Epidermal melanocyte (primary cell): ENCODE results near the gene PBX1.

ENCODE experiments used
- DNase-seq: peaks from one replicate; pipeline ENCODE4 v3.0.0; 2011; ENCODE audit warnings: low spot score; ENCODE audit not compliant: insufficient read length

Gene PBX1

DNA sequence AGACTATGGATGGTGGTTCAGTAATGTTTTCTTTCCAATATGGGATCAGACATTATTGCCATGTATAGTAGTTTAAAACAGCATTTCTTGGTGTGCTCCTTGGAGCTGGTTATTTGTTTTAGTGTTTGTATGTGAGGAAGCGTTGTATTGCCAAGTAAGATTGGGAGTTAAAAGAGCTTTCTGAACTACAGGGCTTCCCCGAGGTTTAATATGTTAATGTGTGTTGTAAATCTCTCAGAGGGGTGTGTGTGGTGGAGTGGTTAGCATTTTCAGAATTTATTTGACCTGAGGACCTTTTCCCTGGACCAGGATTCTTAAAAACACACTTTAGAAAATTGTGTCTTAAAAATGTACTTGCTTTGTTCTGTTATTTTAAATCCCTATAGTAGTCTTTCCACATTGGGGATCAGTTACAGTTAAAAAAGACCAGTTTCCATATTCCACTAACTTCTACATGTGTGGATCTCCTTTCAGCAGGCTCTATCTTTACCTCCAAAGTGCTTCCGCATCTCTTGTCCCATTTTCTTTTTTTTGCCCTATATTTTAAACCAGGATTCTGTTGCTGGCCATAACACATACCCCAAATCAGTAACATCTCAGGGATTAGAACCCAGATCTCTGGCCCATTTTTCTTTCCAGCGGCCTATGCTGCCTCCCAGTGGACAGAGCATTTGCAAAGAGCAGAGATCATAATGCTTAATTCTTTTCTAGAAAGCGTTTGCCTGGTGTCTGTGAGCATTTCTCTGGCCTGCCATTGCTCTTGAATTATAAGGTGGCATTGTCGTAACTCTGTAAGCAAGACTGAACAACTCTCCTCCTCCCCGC, 58.6 kb downstream of the PBX1 start:
- DNase-seq = no peak

DNA sequence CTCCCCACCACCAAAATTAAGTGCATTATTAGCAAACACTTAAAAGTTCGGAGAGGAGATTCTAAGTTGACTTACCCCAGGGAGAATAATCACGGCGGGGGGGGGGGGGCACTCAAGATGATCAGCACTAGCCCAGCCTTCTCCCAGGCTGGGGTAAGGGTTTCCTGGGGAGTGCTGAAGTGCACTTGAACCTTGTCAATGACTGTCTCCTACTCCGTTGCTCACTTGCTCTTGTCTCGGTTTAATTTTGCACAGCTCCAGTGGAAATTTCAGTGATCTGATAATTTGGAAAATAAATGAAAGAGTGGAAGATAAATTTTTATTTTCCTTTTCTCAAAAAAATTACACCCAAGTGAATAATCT, 59.2 kb downstream of the PBX1 start:
- no peak for DNase-seq

DNA sequence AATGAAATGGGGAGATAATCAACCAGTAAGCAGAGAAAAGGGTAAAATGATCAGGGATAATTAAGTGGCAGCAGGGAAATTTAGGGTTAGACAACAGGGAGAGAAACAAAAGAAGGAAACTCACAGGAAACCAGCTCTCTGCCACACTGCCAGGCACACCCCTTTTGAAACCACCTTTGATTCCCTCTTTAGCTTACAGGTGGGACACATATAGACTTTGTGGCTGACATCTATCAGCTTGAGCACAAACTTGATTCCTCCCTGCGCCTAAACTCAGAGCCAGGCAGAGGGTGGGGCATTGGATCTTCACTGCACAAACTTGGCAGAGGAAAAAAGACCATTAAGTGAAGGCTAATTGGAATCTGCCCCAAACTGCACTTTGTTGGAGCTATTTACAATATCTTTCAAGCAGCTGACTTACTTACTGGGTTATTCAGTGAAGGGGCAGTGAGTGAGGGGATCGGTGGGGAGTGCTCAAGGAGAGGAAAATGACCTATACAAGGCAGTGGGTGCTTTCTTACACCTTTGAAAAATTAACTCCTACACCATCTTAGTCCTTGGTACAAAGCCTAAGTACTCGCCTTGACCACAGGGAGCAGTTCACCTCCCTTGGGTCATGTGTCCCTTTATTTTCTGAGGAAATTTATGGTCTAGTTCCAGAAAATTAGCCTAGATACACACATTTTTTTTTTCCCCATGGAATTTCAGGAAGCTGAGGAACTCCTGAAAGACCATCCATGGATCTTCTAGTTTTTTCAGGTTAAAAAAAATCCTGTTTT, 60.2 kb downstream of the PBX1 start:
- DNase-seq = no peak

DNA sequence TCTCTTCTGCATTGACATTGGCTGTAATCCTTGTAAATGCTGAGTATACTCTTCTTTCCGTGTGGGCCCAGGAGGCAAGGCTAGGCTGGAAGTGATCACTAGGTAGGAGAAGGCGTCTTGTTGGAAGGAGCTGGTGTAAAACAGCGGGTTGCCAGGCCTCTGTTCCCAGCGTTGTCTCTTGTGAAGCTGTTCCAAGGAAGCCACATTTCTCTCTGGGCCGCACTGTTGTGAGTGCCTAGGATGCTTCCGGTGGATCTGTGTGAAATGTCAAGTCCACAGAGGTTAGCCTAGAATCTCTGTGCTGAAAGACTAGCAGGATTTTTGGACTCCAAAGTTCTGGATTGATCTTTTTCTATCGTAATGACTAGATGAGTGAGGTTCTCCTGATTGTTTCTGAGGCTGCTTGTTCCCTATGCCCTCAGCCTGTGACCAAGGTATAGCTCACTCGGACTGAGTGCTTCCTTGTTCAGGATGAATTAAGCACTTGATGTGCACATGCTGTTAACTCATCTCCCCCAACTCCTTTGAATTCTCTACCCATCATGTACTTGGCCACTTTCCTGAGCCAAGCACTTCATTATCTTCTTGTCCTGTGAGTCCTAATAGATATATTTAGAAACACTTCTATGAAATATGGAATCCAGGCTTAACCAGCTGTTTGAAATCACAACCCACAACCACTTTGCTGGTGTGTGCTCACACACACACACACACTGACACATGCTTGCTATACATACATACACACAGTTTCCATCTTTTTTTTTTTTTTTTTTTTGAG, 63.3 kb downstream of the PBX1 start:
- DNase-seq = no peak

DNA sequence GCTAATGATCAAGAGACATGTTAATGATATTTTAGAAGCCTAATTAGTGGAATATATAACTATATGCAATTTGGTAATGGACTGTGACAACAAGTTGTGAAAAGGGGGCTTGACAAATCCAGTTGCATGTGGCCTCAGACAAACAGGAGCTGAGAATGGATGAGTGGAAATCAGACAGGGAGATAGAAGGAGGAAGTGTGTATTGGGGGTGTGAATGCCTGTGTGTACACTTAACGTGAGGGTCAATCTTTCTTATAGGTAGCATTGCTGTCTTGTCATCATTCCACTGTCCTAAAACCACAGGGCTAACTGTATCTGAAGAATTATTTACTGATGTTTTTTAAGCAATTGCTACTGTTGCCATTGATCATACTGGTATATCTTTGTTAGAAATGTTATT, 64.8 kb downstream of the PBX1 start:
- DNase-seq = no peak

DNA sequence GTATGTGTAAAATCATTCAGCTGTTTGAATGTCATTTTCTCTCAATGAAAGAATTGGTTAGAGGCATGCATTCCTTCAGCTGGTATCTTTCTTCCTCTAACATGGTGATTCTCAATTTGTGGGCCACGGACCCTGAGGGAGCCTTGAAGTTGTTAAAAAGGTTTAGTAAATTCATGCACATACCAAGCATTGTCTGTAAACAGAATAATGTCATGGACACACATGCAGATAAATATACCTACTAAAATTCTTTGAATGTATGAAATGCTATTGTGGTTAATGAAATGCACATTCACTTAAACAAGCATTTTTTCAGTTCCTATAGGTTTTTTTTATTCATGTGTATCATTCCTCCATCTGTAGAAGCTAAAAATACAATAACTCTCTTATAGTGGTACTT, 65.4 kb downstream of the PBX1 start:
- DNase-seq = no peak

DNA sequence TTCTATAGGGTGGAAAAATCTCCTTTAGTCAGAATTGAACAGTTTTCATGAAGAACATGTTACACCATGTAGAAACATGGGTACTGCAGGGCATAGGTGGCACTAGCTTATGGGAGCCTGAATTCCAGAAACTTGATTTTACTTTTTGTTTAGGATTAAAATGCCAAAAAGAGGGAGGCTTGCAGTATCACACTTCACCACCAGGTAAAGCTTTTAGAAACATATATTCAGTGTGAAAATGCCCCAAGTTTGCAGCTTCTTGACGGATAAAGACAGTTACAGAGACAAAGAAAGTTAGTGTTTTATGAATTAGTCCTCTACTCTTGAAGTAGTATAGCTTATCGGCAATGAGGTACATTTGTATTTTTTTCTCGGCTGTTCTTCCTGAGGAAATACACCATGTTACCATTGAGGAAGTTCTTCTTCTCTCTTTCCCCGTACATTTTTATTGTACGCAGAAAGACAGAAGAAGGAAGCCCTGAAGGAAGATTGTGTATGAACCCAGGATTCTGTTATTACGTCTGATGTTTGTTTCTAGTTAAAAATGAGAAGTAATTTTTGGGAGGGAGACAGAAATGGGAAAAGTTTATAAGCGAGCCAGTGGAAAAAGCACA, 66.1 kb downstream of the PBX1 start:
- no peak for DNase-seq

DNA sequence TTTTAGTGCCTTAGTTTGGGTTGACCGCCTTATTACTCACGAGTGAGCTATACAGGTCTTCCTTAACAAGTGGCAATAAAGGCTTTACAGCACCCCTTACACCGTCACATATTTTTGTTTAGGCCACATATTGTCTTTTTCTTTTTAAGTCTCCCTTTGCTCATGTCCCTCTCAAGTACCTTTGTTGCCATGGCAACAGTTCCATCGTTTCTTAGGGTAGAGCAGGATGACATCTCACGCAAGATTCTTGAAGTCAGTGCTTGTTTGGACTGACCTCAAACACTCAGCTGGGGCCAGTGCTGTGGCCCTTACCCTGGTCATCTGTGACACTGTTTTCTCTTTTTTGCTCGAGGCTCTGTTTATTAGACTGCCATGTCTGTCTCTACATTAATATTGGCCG, 69.8 kb downstream of the PBX1 start:
- no peak for DNase-seq

DNA sequence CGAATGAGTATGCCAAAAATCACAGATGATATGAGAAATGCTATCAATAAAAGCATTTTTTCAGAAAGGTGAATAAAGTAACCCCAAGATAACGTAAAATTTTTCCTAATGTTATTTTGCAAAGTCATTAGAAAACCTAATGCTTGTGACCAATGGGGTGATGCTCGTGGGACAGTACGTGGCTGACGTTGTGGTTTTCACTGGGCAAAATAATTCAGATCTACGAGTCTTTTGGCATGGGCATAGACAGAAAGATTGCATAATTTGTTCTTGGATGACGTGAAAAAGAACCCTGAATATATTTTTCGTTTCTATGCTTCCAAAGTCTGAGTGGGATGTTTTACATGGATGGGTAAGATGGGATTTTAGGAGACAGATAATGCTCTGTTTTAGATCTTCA, 71.0 kb downstream of the PBX1 start:
- DNase-seq = no peak

DNA sequence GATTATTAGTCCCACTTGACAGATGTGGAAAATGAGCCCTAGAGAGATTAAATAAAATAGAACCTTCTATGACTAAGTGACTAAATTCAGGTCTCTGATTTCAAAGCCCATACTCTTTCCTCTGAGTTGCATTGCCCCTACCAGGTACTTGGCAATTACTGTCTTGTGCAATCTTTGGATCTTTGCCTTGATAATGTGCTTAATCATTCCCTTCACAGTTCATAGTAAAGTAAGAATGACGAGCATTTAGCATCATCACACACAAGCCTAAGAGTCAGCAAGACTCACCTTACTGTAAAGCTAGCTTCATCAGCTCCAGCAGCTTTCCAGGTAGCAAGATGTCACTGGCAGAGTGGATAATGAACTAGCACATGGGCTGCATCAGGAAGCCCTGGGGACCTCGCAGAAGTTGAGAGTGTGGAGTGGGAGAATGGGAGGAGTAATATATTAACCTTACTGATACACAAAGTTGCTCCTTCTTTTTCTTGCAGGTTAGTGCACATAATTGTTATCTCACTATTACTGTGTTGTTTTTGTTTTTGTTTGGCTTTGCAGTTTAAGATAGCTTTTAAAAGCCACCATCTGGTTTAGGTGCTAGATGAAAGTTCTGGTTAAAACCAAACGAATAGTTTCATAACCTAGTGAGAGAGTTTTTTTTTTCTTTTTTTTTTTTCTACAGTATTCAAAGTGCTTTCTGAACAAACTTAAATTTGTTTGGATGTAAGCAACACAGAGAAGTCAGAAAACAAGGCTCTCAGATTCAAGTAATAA, 71.8 kb downstream of the PBX1 start:
- no peak for DNase-seq

DNA sequence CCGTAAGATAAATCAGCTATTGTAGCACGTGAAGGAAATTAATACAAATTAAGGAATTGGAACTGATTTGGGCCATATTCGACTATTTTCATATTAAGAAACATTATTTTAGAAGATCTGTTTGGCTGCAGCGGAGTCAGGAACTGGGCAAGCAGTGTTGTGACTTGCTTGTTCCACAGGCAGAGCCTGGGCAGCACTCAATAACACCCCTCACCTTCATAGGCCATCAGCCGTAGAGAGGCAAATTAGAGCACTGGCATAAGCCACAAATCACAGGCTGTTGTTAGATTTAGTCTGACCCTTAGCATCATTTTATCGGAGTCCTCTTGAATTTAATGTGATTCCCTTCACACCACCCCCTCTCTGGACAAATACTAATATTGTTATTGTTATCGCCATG, 72.8 kb downstream of the PBX1 start:
- DNase-seq = no peak

DNA sequence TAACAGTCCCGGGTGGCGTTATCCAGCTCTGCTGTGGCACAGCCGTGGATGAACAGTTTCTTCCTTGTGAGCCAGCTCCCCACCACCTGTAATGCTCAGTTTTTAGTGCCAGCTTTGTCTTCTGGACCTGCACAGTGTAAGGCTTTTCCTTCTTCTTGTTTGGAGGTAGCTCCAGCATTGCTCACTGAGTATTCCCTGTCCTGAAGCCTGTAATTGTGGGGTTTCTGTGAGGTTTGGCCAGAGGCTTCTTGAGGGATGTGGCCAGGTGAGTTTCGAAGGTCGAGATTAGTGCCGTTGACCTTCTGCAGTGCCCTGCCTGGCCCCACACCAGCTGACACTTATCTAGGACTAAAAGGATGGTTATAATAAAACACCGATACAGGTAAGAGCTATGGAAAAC, 75.0 kb downstream of the PBX1 start:
- DNase-seq = no peak

DNA sequence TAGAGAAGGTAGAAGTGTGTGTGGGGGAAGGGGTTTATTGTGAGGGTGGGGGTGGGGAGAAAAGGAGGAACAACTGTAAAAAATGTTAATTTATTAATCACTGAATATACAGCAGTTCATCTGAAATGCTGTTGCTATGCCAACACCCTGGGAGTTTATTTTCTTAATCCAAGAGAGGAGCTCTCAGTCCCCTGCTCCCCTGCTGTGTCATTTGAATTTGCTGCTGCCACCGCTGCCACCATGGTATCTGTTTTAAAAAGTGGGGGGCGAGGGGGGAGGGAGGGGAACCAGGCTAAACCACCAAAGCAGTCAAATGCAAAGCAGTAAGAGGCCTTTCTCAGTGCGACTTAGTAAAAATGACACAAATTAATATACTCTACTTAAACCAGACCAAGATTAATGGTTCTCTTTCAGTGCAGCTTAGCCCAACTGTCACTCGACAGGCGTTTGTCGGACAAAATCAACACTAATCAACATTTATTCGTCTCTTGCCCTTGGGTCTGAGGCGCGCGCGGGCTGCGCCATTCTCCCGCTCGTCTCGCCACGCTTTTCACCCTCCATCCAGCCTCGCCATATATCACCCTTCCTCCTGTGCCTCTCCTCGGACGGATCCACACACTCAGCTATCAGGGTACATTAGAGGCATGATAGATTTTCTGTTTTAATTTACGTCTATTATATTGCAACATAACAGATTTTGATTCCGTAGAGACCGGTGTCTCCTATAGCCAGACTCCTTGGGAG, 76.2 kb downstream of the PBX1 start:
- no peak for DNase-seq

DNA sequence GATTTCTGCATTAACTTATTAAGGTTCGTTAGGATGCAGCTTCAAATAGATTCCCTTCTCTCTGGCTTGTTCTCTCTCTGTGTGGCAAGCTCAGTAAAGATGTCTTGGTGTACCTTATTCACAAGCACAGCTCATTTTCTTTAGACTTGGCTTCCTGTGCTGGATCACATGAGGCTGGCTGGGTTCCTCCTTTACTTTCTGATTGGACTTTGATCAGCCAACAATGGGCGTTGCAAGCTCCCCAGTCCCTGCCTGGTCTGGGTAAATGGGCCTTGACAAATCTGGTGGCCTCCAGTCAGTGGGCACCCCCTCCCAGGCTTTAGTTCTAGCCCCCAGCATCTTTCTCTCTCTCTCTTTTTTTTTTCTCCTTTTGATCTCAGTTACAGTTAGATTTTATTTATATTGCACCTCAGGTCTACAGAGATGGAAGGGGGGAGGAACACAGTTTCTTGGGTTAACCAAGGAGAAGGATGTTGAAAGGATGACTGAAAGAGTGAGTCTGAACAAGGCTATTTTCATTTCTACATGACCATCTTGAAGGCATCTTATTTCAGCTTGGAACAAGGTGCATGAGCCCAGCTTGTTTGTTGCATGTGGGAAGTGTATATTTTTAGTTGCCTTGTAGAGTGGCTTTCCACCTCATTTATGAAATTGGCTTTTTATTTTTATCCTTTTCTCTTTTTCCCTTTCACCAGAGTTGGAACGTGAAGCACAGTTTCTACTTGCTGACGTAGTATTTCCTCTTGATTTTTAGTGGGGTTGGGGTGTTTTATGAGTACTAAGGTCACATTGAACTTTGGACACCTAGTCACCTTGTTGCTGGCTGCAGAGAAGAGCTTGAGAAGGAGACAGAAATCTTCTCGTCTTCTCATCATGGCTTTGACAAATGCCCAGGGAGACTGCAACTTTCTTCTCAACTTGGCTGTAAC, 77.1 kb downstream of the PBX1 start:
- no peak for DNase-seq

DNA sequence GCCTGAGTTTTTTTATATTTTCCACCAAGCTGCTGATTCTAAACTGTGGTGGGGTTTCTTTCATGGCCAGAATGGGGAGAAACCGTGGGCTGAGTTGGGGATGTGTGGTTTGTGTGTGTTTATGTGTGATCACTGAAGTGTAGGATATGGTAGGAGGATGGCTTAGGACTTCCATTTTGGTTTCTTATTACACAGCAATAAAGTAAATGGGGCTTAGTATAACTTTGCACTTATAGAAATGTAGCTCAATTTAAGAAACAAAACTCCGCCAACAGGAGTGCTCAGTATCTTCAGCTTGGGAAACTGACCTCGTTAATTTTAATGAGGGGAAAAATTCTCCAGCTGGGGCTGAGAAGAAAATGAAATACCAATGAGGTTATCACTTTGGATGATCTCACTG, 77.8 kb downstream of the PBX1 start:
- DNase-seq = no peak

DNA sequence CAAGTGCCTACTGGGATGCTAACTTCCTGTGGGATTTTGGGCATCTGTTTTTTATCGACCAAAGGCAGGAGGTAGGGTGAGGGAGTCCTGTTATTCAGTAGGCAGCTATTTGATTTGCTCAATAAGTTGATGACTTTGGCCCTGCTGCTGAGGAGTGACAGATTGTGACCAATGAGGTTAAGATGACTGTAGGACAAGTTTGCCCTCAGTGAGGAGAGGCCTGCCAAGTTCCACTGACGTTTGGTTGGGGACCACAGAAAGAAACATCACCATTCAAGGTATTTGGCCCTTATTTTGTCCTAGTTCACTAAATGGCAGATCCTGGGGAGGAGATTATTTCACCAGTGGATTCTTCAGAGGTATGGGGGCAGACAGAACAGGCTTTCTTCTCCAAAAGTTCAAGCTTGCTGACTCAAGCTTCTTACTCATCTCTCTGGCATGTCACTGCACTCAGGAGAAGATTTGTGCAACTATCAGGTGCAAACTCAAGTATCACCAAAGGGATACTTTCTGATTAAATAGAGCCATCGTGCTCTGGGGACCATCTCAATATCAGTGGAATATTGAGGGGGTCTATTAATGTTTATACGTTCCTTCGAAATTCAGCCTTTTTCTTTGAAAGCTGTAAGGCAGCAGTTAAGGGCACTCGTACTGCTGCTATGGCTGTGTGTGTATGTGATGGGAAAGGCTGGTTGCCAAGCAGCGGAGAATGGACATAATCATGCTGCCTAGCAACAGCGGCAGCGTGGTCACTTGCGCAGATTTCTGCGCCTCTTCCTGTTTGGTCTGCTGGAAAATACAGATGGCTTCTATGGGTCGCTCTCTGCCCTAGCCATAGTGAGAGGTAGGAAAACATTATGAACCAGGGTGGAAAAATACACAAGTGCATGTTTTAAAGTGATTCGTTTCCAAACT, 78.7 kb downstream of the PBX1 start:
- no peak for DNase-seq

DNA sequence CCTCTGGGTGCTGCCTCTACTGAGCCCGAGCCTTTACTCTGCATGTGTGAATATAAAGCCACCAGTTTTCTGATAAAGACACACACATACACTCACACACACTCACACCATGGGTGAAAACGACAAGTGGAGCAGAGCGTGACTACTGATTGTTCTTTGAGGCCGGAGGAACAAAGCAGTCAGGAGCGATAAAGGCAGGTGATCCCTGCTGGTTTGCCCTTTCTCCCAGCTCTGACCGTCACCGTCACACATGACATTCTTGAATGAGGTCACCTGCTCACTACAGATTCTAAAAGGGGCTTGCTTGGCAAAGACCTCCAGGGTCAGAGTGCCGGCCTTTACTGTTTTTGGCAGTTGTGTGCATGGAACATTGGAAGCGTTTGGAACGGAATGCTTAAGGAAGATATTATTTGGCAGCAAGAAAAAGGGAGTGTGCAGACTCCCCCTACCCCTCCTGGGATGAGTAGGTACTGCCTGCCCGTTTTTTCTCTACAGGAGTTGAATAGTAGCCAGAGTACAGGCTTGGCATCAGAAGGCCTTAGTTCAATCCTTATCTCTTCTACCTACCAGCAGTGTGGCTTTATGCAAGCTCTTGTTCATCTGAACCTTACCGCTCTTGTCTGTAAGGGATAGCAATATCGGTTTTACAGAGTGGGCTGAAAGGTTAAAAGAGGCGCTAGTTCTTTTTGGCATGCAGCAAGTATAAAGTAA, 79.7 kb downstream of the PBX1 start:
- no peak for DNase-seq
